Renal pelvis (tissue), 4 donors: Measurements from ENCODE around the gene INCA1. TPM values are rescaled to one million over a fixed set of nuclear protein-coding genes. Genes with fewer than 3 reads are reported as not detected.

Experiments used
- DNase-seq: peaks from one replicate; pipeline ENCODE4 v3.0.0-alpha.2; 2013
- polyA plus RNA-seq, 3 donors: library from polyadenylated mRNA; unstranded; fragments of 120-200 nt; gene quantifications; one replicate each; pipeline ENCODE4 v1.2.1, GENCODE V29; 2013; ENCODE audit not compliant: insufficient read length in 3 of 3

The INCA1 gene
- polyA plus RNA-seq, 3 donors = 6.9 to 9.5 (median 9.3) TPM

DNA sequence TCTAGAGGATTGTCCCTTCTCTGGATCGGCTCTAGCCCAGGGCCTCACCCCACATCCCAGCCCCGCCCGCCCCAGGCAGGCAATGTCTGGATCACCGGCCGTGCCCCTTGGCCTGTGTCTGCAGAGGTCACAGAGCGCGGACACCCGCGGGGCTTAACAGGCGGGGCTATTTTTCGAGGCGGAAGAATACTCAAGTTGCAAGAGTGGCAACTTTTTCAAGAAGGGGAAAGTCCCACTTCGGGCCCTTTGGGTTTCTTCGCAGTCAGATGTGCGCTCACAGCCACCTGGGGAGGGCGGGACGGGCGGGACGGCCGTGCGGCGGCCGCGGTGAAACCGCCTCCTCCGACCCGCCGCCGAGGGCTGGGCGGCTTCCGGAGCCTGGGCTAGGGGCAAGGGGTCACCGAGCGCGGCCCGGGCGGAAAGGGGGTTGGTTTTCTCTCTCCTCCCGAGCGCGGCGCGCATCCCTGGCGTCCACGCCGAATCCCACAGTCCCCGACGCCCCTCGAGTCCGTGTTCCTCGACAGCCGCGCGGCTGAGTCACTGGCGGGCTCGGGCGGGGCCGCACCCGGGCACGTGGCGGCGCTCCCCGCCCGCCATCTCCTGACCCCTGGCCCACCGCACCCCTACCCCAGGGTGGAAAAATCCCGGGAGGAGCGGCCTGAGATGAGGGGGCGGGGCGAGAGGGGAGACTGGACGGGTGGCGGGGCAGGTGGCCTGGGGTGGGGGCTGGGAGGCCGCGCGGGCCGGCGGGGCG, 47.8 kb downstream of the INCA1 start:
- no peak for DNase-seq

DNA sequence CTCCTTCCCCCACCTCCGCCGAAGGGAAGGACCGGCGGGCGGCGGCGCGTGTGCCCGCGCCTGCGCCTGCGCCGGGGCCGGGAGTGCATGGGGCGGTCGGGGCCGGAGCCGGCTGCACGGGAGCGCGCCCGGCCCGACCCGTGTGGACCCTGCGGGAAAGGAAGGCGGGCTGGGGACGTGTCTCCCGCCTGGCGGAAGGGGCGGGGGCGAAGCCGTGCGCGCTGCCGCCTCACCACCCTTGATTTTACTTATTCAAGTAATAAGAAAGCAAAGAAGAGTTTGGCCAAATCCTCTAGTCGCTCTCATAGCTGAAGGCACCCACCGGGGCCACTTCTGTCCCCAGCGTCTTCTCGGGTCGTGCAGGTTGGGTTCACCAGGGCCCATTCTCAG, 48.4 kb downstream of the INCA1 start:
- DNase-seq = peak; percentile 89

- peak; percentile 90 for DNase-seq
These were observed 49.0 kb downstream of the INCA1 start, which contains the start of gene PFN1 for GRCh38 chr17:4948166-4948930. Gene PFN1 (minus strand): TSS chr17:4948530. CDS start chr17:4948394, 136 bp downstream.

DNA sequence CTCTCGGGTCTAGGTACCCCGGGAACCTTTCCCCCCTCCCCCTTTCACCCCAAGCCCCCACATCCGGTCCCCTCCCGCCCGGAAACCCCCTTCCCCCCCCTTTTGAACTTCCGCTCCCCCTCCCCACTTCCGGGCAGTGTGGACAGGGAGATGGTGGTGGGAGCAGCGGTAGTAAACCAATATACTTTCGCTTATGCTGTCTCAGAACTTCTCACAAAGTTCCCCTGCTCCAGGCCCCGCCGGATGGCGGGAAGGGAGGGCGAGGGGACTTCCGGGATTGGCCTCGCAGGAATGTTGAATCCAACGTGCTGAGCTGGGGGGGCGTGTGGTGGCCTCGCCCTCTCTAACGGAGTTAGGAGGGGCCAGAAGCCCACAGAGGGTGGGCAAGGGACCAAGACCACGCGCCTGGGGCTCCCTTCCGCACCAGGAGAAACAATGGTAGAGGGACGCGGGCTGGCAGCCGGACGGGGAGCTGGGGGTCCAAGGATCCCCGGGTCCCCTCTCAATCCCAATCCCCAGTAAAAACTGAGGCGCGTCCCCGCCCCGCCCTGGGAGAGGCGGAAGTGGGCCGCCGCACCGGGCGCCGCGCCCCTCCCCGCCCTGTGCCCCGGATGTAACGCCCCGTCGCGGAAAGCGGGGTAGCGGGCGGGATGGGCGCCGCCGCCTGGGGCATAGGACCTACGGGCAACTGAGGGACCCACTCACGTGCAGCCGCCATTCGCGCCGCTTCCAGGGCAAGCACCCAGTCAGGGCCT, 49.7 kb downstream of the INCA1 start:
- no peak for DNase-seq

GRCh38 chr17:4947010-4947410, 50.3 kb downstream of the INCA1 start:
- no peak for DNase-seq

GRCh38 chr17:4946312-4946976, 50.9 kb downstream of the INCA1 start:
- no peak for DNase-seq

- DNase-seq = no peak
These were observed 51.4 kb downstream of the INCA1 start for GRCh38 chr17:4945944-4946280.

GRCh38 chr17:4945176-4945943, 52.0 kb downstream of the INCA1 start:
- no peak for DNase-seq

- DNase-seq = no peak
These were observed 52.7 kb downstream of the INCA1 start for GRCh38 chr17:4944554-4945175.

GRCh38 chr17:4944163-4944553, 53.2 kb downstream of the INCA1 start:
- DNase-seq = no peak

GRCh38 chr17:4942760-4943508, 54.4 kb downstream of the INCA1 start:
- DNase-seq = no peak

DNA sequence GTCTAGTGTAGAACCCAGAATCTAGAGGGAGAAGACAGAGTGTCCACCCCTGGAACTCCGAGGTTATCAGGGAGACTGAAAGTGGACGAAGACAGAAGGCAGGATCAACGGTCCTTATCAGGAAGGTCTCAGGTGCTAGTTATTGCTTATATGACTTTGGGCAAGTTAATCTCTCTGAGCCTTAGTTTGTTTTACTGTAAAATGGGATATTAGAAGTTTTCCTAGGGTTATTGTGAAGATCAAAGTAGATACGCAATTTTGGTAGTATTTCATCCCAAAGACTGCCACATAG, 56.1 kb downstream of the INCA1 start:
- no peak for DNase-seq

DNA sequence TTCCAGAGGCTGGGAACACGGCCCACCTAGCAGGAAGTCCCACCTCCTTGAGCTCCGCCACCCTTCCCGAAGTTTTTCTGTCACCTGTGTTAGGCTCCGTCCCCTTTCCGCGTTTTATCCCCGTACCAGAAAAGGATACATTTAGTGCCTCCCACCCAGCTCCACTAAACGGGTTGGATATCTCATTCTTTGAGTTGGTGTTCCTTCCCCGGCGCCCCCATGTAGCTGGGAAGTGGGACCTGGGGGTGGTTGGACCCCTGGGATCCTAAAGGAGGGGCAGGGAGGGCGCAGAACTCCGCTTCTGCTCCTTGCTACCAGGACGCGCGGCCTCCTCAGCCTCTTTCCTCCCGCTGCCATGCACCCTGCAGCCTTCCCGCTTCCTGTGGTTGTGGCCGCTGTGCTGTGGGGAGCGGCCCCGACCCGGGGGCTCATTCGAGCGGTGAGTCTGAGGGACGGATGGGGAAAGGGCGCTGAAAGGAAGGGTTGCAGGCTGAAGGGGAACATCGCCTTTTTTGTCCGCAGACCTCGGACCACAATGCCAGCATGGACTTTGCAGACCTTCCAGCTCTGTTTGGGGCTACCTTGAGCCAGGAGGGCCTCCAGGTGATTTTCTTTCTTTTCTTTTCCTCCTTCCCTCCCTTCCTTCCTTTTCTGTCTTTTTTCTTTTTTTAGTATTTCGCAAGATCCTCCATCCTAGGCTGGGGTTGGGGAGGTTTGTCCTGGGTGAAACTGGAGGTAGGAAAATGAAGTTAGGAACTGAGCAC, 56.6 kb downstream of the INCA1 start:
- no peak for DNase-seq

GRCh38 chr17:4939796-4940554, 57.3 kb downstream of the INCA1 start, which contains the start of the genes RNF167 and SLC25A11:
Gene RNF167 (plus strand): TSS chr17:4940268. CDS start chr17:4940910, 642 bp downstream.
Gene SLC25A11 (minus strand): TSS chr17:4940046. CDS start chr17:4939910, 136 bp downstream.
- peak; percentile 100 for DNase-seq

- DNase-seq = no peak
These were observed 57.9 kb downstream of the INCA1 start for GRCh38 chr17:4939546-4939795.

DNA sequence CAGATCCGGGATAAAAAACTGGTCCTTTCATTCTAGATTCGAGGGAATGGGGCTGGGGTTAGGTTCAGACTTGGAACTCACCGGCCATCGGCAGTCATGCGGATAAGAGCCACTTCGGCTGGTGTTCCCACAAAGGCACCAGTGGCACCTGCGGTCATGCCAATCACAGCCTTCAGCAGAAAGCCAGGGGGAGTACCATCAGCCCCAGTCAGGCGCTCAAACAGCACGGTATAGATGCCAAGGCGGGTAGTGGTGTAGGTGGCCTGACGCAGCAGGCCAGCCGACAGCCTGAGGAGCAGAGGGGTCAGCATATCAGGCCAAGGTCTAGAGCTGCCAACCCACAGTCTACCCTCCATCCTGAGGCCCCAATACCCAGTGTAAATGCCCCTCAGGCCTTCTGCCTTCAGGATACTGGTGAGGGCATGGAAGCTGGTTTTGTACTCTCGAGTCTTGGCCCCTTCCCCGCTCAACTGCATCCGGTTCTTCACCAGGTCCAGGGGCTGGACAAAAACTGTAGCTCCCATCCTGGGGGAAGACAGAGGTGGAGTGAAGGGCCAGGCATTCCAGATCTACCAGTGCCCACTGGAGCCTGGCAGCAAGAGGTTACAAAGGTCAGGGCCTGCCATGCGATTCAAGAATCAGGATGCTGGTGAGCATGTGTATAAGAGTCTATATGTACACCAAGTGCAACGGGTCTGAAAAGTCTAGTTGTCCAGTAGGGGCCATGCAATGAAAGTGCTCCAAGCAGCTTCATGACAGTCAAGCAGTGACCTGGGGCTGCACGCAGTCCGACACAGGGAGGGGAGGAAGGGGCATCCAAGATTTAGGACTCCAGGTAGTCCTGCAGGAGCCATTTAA, 58.4 kb downstream of the INCA1 start:
- no peak for DNase-seq
